HepG2 (cell line): Measurements from ENCODE around the gene ELOVL5. TPM values are rescaled to one million over a fixed set of nuclear protein-coding genes. Genes with fewer than 3 reads are reported as not detected.

Source experiments
- ATAC-seq: fragments of 200-7000 bp; cut with Tn5 transposase; 3 replicates; pipeline ENCODE4 v1.9.1; 2020; ENCODE audit warnings: mild to moderate bottlenecking, moderate library complexity
- BruUV-seq: library from RNA; stranded (reverse); fragments of 400-500 nt; replicated peaks from 2 replicates; lab custom pipeline; 2021; lab: Mats Ljungman, UMichigan
- CTCF ChIA-PET: fragments of 300-600 bp; formaldehyde crosslinking; extraction: SDS; loops from one replicate; lab custom pipeline; 2021; ENCODE audit warnings: low total read pairs, inconsistent platforms, low intra/inter-chr PET ratio; lab: Yijun Ruan, JAX
- POLR2A ChIA-PET: fragments of 350-600 bp; sonication (Branson Sonifier 250); formaldehyde crosslinking; loops from one replicate; lab custom pipeline; 2020; ENCODE audit warnings: antibody characterized with exemption, inconsistent platforms; lab: Yijun Ruan, JAX
- DNase-seq: peaks from one replicate; pipeline ENCODE4 v3.0.0-alpha.2; 2015; ENCODE audit warnings: low spot score
- FAIRE-seq: peaks from 3 replicates; lab custom pipeline; 2011; peaks lifted over from hg19 to GRCh38; lab: Jason Lieb, UNC
- H2AFZ ChIP-seq: one replicate; pipeline ENCODE4 v1.6.1; 2011; ENCODE audit warnings: low read length, inconsistent platforms
- H3K27ac ChIP-seq: fragments of 300-600 bp; 3 replicates; pipeline ENCODE4 v1.8.0; 2011; ENCODE audit warnings: mixed run types, mild to moderate bottlenecking, mixed read lengths, low read length, inconsistent platforms; ENCODE audit not compliant: insufficient read depth; ENCODE audit errors: extremely low read length
- H3K27me3 ChIP-seq, 2 experiments: fragments of 200-600 bp in 1 of 2; 2 replicates in 1 of 2; 3 replicates in 1 of 2; pipeline versions ENCODE4 v1.6.0 to v1.8.0; 2011; ENCODE audit warnings: low read length in 2 of 2, mild to moderate bottlenecking in 2 of 2, moderate library complexity in 2 of 2, inconsistent platforms in 1 of 2; ENCODE audit not compliant: insufficient read depth in 2 of 2, control insufficient read depth in 1 of 2
- H3K36me3 ChIP-seq, 2 experiments: fragments of 200-600 bp in 1 of 2; replicated peaks in 1 of 2; 2 replicates in 1 of 2; 3 replicates in 1 of 2; pipeline versions ENCODE4 v1.5.1 to v1.8.0; 2011; ENCODE audit warnings: low read length in 2 of 2, inconsistent platforms in 1 of 2; ENCODE audit not compliant: insufficient read depth in 2 of 2, control insufficient read depth in 1 of 2
- H3K4me1 ChIP-seq: 2 replicates; pipeline ENCODE4 v1.5.1; 2012; ENCODE audit warnings: low read length, inconsistent platforms; ENCODE audit not compliant: insufficient read depth
- H3K4me2 ChIP-seq: 2 replicates; pipeline ENCODE4 v1.6.0; 2011; ENCODE audit warnings: low read depth, low read length, inconsistent platforms
- H3K4me3 ChIP-seq, 3 experiments: fragments of 200-600 bp in 1 of 3; sonication (generic), shearing (Covaris generic) in 1 of 3; replicated peaks in 1 of 3; 2 replicates each; pipeline ENCODE4 v1.5.1; 2011 to 2016; ENCODE audit warnings: low read length in 3 of 3, inconsistent platforms in 2 of 3, low read depth in 2 of 3, mild to moderate bottlenecking in 2 of 3, control low read depth in 1 of 3, mixed read lengths in 1 of 3; ENCODE audit not compliant: insufficient read depth in 1 of 3
- H3K79me2 ChIP-seq: one replicate; pipeline ENCODE4 v1.6.1; 2011; ENCODE audit warnings: low read length, inconsistent platforms; ENCODE audit not compliant: insufficient read depth
- H3K9ac ChIP-seq: 2 replicates; pipeline ENCODE4 v1.6.0; 2011; ENCODE audit warnings: mild to moderate bottlenecking, low read depth, low read length, inconsistent platforms; ENCODE audit not compliant: insufficient read depth
- H3K9me3 ChIP-seq: 2 replicates; pipeline ENCODE4 v1.5.1; 2012; ENCODE audit warnings: mild to moderate bottlenecking, low read length
- H4K20me1 ChIP-seq: 2 replicates; pipeline ENCODE4 v1.6.0; 2011; ENCODE audit warnings: inconsistent platforms, mild to moderate bottlenecking, low read length, moderate library complexity; ENCODE audit not compliant: insufficient read depth
- KDM5A ChIP-seq: fragments of 200-600 bp; sonication (generic); IDR thresholded peaks from 2 replicates; pipeline ENCODE4 v1.7.0; 2018; ENCODE audit warnings: antibody characterized with exemption, mild to moderate bottlenecking, low read length, borderline replicate concordance
- RBAK ChIP-seq: sonication (generic); formaldehyde crosslinking; IDR thresholded peaks from 2 replicates; pipeline ENCODE4 v1.5.1; 2020; ENCODE audit warnings: mild to moderate bottlenecking, missing genetic modification reagents
- SIX4 ChIP-seq: sonication (generic); formaldehyde crosslinking; IDR thresholded peaks from 2 replicates; pipeline ENCODE4 v1.4.0; 2020; ENCODE audit warnings: missing genetic modification reagents
- ZNF207 ChIP-seq: fragments of 450-650 bp; IDR thresholded peaks from 2 replicates; pipeline ENCODE4 v1.6.1; 2016; ENCODE audit warnings: antibody characterized with exemption, borderline replicate concordance
- ZNF724P ChIP-seq: sonication (generic); formaldehyde crosslinking; IDR thresholded peaks from 2 replicates; pipeline ENCODE4 v1.8.0; 2022; ENCODE audit warnings: missing genetic modification reagents, borderline replicate concordance
- ZNF781 ChIP-seq: sonication (generic); formaldehyde crosslinking; IDR thresholded peaks from 2 replicates; pipeline ENCODE4 v1.5.1; 2020; ENCODE audit warnings: borderline replicate concordance, mild to moderate bottlenecking, missing genetic modification reagents; ENCODE audit errors: not compliant biosample characterization
- whole genome bisulfite sequencing: methylation state at CpG from one replicate; pipeline ENCODE4 v1.1.6; 2017; ENCODE audit warnings: low lambda C conversion rate; 5-methylcytosine and 5-hydroxymethylcytosine counted together
- in situ Hi-C: cut with HindIII; loops from 2 replicates; pipeline ENCODE4 v1.10.0; 2017; ENCODE audit warnings: low pct_unique_long_range_greater_than_20kb; ENCODE audit not compliant: extremely low pct_ligation_motif_present
- intact Hi-C: fragments of 100-400 bp; cut with micrococcal nuclease; formaldehyde crosslinking; loops from one replicate; pipeline ENCODE4 v1.10.0; 2022; ENCODE audit not compliant: unreplicated experiment
- polyA plus RNA-seq, 8 experiments: library from polyadenylated mRNA; depleted of rRNA in 3 of 8; stranded (reverse) in 7 of 8; unstranded in 1 of 8; fragments of >200 nt; fragmentation: Illumina TruSeq in 4 of 8; extraction: Trizol in 4 of 8; gene quantifications; 2 replicates each; pipeline versions ENCODE4 v1.2.1 to v1.2.3, GENCODE V29; 2011 to 2016; ENCODE audit warnings: low read depth in 4 of 8, missing spikeins in 1 of 8, mixed read lengths in 1 of 8; ENCODE audit not compliant: insufficient read depth in 1 of 8
- total RNA-seq, 5 experiments: library from RNA; depleted of rRNA; stranded (reverse); fragments of >200 nt; fragmentation: Illumina TruSeq; extraction: Trizol; gene quantifications; 2 replicates each; pipeline ENCODE4 v1.2.3, GENCODE V29; 2016; ENCODE audit warnings: low read depth in 1 of 5
- TF ChIP-seq, protein P1 (sequence below): sonication (generic); formaldehyde crosslinking; IDR thresholded peaks from 2 replicates; pipeline ENCODE4 v1.8.1; 2023; ENCODE audit warnings: missing genetic modification reagents, inconsistent platforms, borderline replicate concordance
- TF ChIP-seq, protein P2 (sequence below): sonication (generic); formaldehyde crosslinking; IDR thresholded peaks from 2 replicates; pipeline ENCODE4 v1.8.0; 2022; ENCODE audit warnings: missing genetic modification reagents, mild to moderate bottlenecking, borderline replicate concordance

Gene ELOVL5
- total and polyA plus RNA-seq, 2 of the 13 experiments (the other 11 are each of a cell fraction or from before 2014, with no cell fraction given) = 50.1 to 72.4 TPM

DNA sequence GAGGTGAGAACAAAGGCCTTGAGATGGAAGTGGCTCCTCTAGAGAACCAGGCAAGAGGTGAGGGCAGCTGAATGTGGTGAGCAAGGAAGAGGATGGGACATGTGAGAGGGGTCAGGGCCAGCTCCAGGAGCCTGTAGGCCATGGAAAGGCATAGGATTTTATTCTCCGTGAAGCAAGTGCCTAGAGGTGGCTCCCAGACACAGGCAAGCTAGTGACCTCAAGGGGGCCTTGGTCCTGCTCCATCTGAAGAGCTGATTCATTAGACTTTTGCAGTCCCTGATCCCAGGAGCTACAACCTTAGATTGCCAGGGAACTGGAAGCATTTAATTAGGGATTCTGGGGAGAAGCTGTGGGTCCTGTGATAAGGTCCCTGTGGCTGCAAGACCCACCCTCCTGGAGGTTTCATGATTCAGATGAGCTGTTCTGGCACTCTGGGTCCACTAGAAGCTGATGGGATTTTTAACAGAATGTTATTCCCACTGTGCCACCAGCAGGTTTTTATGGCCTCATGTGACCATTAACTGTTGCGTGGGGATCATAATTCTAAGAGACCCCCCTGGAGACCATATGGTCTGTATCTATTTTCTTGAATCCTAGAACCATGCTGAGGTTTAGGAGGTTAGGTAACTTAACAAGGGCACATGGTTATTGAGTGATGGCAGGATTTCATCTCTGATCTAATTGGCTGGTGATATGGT is 90.5 kb downstream of the ELOVL5 start:
- H4K20me1 ChIP-seq = no peaks in the 10 kb centered on the region
- intact Hi-C loops (no loop called here), in situ Hi-C loops (no loop called here)
- DNase-seq (no peak), ATAC-seq (peak; percentile 65), FAIRE-seq (no peak)
- H3K9ac ChIP-seq = no peak overlapping the region
- 86% methylated on average over 2 of the region's 2 CpGs for WGBS
- no peaks in the 10 kb centered on the region for H3K79me2 ChIP-seq
- H3K9me3 ChIP-seq = no peaks in the 10 kb centered on the region
- H3K36me3 ChIP-seq = peaks cover 3 to 17% of the 10 kb centered on the region in 2 experiments; a peak in 4 of 5 replicates
- no peak overlapping the region for H3K4me2 ChIP-seq
- TF ChIP-seq KDM5A (no peak), SIX4 (CRISPR knock-in tag) (no peak), ZNF724P (CRISPR knock-in tag) (no peak), RBAK (CRISPR knock-in tag) (no peak), ZNF781 (CRISPR knock-in tag) (no peak), ZNF207 (no peak)
- TF ChIP-seq, protein P1, sequence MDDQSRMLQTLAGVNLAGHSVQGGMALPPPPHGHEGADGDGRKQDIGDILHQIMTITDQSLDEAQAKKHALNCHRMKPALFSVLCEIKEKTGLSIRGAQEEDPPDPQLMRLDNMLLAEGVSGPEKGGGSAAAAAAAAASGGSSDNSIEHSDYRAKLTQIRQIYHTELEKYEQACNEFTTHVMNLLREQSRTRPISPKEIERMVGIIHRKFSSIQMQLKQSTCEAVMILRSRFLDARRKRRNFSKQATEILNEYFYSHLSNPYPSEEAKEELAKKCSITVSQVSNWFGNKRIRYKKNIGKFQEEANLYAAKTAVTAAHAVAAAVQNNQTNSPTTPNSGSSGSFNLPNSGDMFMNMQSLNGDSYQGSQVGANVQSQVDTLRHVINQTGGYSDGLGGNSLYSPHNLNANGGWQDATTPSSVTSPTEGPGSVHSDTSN (CRISPR knock-in tag) = no peak
- TF ChIP-seq, protein P2, sequence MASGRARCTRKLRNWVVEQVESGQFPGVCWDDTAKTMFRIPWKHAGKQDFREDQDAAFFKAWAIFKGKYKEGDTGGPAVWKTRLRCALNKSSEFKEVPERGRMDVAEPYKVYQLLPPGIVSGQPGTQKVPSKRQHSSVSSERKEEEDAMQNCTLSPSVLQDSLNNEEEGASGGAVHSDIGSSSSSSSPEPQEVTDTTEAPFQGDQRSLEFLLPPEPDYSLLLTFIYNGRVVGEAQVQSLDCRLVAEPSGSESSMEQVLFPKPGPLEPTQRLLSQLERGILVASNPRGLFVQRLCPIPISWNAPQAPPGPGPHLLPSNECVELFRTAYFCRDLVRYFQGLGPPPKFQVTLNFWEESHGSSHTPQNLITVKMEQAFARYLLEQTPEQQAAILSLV (CRISPR knock-in tag) = no peak
- no peak overlapping the region for H2AFZ ChIP-seq
- BruUV-seq = no TSS peak
- CTCF ChIA-PET = no interaction called here
- no peak overlapping the region for H3K27ac ChIP-seq
- POLR2A ChIA-PET = no interaction called here
- no peak overlapping the region for H3K4me3 ChIP-seq
- no peaks in the 10 kb centered on the region; a peak in 1 of 5 replicates for H3K27me3 ChIP-seq
- no peaks in the 10 kb centered on the region for H3K4me1 ChIP-seq
